NAMALWA (cell line): ENCODE results near the gene POLR1B.
"Not testable (repeated sequence)": the region's sequence is repeated elsewhere in the genome, so short reads cannot be mapped to it uniquely, and the experiment has no call there.

Source experiments
- DNase-seq: peaks from one replicate; pipeline ENCODE4 v3.0.0-alpha.2; 2015; ENCODE audit warnings: low spot score

Gene POLR1B

GRCh38 chr2:112540906-112541305, 1.4 kb upstream of the POLR1B start:
- no peak for DNase-seq

DNA sequence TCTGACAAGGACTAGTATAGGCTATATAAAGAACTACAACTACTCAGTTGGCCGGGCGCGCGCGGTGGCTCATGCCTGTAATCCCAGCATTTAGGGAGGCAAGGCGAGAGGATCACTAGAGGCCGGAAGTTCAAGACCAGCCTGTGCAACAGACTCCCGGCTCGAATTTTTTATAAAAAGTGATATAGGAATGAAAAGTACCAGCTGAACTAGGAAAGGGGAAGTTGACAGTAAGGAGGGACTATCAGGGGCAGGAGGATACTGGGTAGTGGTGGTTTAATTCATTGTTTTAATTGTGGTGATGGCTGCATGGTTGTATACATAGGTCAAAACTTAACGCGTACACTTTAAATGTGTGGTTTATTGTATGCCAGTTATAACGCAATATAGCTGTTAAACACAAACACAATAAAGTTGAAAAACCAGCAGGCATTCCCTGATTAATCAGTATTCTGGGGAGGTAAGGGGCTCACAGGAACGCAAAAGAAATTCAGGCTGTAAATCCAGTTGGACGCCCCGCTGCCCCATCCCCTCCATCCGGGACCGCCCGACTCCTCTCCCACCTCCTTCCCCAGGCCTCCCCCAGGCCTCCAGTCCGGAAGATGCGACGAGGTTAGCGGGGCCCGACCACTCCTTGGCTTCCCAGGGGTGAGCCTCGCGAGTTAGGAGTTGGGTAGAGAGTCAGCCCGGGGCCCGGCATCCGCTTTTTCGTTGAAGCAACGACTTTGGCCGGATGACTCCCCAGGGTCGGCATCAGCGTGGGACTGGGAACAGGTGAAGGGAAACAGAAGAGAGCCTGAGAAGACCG, 746 bp upstream of the POLR1B start:
- peak; percentile 62 for DNase-seq

DNA sequence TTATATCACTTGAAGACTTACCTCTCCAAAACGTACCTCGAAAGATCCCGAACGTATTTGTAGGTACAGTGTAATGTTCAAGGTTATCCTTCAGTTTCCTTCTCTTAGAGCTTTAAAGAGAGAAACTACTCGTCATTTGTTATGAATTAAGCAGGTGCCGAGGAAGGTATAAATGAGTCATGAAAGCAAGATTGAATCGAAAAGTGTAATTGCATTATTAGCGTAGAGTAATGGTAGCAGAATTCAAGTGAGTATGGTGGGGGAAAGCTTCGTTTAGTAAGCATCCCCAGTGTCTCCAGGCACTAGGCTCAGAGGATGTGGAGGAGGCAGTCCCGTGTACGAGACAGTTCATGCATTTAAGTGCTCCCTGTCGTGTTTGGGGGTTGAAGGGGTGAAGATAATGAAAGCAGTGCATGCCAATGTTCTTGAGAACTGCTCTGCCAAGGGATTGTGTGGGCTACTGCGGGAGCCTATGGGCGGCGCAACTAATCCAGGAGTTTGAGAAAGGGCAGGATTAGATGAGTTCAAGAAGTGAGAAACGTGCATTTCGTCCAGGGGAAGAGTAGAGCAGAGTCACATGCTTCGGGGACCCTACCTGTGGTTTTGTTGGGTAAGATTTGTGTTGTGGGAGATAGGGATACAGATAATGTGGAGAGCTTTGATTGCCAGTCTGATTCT, 858 bp downstream of the POLR1B start:
- peak; percentile 55 for DNase-seq

DNA sequence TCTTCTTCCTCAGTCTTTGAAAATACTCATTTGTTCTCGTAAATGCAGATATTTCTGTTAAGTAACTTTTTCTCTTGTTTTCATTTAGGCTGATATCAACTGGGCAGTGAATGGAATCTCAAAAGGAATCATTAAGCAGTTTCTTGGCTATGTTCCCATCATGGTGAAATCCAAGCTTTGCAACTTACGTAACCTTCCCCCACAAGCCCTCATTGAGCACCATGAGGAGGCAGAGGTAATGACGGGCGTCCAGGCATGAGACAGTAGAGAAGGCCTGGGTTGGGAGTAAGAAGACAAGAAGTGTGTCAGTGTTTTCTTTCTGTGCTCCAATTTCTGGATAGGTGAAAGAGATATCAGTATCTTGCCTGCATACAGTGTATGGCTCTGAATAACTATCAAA, 5.1 kb downstream of the POLR1B start:
- DNase-seq: no peak

- no peak for DNase-seq
Measured at GRCh38 chr2:112548980-112549379, 6.7 kb downstream of the POLR1B start.

DNA sequence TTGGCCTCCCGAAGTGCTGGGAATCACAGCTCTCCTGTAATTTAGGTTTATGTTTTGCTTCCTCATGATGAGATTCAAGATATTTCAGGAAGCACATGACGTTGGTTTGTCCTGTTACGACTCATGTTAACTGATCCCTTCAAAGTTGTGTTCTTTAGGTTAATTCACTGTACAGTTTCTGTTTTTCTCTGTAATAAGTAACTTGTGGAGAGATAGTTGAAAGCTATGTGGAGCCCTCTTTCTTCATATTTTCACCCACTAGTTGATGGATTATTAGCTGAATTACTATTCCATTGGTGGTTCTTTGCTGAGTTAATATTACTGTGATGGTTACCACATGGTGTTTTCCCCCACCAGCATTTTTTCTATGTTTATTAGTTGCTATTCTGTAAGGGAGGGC, 23.8 kb downstream of the POLR1B start:
- DNase-seq: no peak

- DNase-seq: not testable (repeated sequence)
Measured at GRCh38 chr2:112566508-112566907, 24.2 kb downstream of the POLR1B start.

DNA sequence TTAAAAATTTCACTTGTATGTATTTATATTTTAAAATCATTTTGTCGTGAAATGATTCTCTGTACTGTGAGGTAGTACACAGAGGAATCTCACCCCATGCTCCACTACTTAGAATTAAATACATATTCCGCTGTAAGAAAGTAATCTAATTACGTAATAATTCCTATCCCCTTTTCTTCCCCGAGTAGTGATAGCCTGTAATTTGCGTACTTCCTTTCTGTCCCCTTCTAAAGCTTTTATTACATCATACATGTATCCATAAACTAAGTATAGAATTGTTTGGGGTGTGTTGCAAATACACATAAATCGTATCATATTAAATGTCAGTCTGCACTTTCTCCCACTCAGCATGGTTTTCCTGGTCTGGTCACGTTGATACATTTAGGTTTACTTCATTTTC, 29.7 kb downstream of the POLR1B start:
- DNase-seq: no peak

GRCh38 chr2:112577756-112578155, 35.5 kb downstream of the POLR1B start:
- no peak for DNase-seq

DNA sequence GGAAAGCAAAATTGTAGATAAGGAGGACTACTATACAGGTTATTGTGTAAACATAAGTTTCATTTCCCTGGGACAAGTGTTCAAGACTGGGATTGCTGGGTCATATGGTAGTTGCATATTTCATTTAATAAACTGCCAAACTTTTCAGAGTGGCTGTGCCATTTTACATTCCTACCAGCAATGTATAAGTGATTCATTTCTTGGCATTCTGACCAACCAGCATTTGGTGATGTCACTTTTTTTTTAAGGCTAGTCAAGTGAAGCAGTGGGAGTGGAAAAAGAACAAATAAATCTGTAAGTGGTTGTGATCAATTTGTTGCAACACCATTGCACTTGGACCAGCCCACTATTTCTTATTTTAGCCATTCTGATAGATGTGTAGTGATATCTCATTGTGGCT, 37.0 kb downstream of the POLR1B start:
- peak; percentile 33 for DNase-seq

DNA sequence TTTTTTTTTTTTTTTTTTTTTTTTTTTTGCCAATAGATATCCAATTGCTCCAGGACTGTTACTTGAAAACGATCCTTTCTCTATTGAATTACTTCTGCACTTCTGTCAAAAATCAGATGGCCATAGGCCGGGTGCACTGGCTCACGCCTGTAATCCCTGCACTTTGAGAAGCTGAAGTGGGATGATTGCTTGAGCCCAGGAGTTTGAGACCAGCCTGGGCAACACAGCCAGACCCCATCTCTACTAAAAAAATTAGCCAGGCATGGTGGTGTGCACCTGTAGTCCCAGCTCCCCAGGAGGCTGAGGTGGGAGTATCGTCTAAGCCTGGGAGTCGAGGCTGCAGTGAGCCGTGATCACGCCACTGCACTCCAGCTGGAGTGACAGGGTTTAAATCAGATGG, 37.8 kb downstream of the POLR1B start:
- no peak for DNase-seq

DNA sequence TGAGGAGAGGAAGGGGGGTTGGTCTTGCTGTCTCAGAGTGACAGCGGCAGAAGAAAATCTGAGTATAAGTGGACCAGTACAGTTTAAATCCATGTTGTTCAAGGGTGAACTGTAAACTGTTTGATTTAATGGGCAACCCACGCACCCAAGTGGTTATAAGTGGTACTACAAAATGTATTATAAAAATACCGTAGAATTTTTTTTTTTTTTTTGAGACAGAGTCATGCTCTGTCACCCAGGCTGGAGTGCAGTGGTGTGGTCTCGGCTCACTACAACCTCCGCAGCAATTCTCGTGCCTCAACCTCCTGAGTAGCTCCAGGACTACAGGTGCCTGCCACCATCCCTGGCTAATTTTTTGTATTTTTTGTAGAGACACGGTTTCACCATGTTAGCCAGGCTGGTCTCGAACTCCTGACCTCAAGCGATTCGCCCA, 40.1 kb downstream of the POLR1B start:
- DNase-seq: peak; percentile 85

GRCh38 chr2:112583497-112584133, 41.4 kb downstream of the POLR1B start:
- DNase-seq: peak; percentile 20

DNA sequence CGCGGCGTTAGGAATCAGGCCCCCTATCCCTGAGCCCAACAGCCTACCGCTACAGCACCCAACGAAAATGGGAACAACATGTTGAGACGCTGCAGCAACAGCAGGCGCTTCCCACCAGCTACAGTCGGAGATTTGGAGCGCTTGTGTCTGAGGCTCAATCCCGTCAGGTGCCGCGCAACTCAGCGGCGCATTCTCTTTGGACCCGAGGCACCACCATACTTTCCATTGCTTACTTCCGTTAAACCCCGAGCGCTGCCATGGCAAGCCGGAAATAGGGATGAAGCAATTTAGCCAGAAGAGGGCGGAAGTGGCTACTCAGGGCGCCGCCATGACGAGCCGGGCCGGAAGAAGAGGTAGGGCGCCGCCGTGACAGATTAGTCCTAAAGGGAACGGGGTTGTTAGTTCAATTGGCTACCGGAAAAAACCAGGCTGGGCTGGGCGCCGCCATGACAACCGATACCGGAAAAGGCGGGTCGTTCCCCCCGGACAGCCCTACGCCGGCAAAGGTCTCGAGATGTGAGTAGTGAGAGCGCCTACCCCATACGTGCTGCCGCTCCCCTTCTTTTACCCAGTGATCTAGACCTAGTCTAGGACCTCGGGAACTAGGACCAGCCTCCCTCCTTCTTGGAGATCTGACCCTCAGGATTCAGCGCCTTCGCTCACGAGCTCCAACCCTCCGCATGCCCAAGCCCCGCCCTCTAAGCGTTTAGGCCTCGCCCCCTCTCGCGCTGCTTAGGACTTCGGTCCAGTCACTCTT, 42.0 kb downstream of the POLR1B start, which contains the start of gene CHCHD5:
Gene CHCHD5, plus strand, starts transcription at position 476 of the 757 bp plus-strand sequence. Its CDS starts 39 bp downstream, at position 515.
- DNase-seq: peak; percentile 92

GRCh38 chr2:112584891-112585250, 42.6 kb downstream of the POLR1B start:
- no peak for DNase-seq

- DNase-seq: no peak
Measured at GRCh38 chr2:112585400-112585799, 43.1 kb downstream of the POLR1B start.

DNA sequence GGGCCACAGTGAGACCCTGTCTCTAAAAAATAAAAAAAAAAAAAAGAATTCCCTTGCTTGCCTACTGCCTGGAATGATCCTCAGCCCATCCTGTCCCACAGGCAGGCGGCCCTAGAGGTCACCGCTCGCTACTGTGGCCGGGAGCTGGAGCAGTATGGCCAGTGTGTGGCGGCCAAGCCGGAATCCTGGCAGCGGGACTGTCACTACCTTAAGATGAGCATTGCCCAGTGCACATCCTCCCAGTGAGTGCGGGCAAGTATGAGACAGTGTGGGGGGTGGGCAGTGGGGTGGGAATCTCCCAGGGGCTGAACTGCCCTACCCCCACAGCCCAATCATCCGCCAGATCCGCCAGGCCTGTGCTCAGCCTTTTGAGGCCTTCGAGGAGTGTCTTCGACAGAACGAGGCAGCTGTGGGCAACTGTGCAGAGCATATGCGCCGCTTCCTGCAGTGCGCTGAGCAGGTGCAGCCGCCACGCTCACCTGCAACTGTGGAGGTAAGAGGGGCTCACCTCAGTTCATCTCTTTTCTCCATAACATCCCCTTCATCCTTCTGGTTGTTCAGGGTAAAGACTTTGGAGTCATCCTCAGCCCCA, 43.7 kb downstream of the POLR1B start:
- no peak for DNase-seq

DNA sequence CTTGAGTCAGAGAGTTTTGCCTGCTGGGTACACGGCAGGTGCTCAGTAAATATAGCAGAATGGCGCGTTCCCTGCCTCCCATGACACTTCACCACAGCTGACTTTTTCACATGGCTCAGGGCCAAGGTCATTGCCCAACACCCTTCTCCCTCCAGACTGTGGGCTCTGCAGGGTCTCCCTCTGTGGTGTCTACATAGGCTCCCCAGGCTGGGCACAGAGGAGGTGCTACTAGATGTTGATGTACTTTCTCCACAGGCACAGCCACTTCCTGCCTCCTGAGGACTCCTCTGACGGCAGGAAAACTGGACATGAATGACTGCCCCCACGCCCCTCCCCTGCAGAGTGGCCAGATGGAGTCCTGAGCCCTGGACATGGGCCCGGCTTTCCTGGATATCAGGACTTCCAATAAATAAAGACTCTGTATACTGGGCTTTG, 46.4 kb downstream of the POLR1B start:
- no peak for DNase-seq

DNA sequence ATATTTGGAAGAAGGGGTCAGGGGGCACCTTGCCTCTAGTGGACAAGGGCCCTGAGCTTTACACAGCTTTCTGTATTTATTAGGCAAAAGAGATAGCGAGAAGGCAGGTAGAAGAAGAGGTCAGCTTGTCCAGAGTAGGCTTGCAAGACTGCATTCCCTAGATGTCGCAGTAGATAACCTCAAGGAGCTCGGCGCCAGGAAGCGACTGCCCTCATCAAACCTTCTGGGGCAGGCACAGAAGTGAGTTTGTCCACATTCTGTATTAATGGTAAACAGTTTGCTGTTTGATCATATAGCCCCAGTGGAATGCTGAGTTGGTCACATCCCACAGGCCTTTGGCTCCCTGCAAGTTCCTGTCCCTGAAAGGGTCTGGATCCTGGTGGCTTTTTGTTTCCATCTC, 49.1 kb downstream of the POLR1B start:
- DNase-seq: no peak

- DNase-seq: no peak
Measured at GRCh38 chr2:112593736-112594135, 51.5 kb downstream of the POLR1B start.

GRCh38 chr2:112597537-112598322, 55.5 kb downstream of the POLR1B start:
- no peak for DNase-seq
